Stimulated activated CD4-positive, alpha-beta T cell treated with anti-CD3 and anti-CD28 coated beads, Interleukin-2, amount 100 ng/mL, for 24 hours (primary cell): ENCODE measurements around the gene FRS3.
A peak's percentile ranks its signal among the peaks of the same experiment; 100 is the strongest.
"Not testable (repeated sequence)": the region's sequence is repeated elsewhere in the genome, so short reads cannot be mapped to it uniquely, and the experiment has no call there.

Source experiments
- DNase-seq, 2 donors: peaks; one replicate each; pipeline ENCODE4 v3.0.0-alpha.2; 2020

Gene FRS3, protein sequence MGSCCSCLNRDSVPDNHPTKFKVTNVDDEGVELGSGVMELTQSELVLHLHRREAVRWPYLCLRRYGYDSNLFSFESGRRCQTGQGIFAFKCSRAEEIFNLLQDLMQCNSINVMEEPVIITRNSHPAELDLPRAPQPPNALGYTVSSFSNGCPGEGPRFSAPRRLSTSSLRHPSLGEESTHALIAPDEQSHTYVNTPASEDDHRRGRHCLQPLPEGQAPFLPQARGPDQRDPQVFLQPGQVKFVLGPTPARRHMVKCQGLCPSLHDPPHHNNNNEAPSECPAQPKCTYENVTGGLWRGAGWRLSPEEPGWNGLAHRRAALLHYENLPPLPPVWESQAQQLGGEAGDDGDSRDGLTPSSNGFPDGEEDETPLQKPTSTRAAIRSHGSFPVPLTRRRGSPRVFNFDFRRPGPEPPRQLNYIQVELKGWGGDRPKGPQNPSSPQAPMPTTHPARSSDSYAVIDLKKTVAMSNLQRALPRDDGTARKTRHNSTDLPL

DNA sequence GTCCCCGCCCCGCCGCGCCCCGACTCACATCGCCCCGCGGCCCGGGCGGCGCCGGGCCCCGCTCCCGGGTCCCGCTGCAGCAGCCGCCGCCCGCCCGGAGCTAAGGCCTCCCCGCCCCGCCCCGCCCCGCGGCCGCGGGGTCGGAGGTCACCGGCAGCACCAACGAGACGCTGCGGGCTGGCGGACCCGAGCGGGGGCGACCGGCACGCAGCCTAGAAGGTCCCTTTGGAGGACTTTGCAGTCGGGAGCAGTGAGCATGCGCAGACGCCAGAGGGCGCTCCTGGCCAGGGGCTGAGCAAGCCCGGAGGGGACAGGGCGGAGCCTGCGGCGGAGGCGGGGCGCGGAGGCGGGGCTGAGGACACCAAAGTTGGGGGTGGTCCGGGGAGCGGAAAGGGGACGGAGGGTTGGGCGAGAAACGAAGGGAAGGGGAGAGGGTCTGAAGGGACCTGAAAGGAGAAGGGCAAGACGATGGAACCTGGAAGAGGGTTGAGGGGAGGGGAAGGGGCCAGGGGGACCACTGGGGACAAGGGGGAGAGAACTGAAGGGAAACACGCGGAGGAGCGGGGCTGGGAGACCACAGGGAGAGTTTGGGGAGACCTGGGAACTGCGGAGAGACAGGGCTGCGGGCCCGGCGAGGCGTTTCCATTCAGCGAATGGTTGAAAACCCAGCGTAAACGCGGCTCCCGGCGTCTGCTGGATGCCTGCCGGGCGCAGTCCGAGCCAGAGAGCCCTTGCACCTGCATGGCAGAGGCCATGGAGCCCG is at the start of gene FRS3:
TSS of gene FRS3 (minus strand) at position 113 of the 763 bp plus-strand sequence. CDS start 2,913 bp downstream, outside the sequence.
- DNase-seq: peak; percentile 100

DNA sequence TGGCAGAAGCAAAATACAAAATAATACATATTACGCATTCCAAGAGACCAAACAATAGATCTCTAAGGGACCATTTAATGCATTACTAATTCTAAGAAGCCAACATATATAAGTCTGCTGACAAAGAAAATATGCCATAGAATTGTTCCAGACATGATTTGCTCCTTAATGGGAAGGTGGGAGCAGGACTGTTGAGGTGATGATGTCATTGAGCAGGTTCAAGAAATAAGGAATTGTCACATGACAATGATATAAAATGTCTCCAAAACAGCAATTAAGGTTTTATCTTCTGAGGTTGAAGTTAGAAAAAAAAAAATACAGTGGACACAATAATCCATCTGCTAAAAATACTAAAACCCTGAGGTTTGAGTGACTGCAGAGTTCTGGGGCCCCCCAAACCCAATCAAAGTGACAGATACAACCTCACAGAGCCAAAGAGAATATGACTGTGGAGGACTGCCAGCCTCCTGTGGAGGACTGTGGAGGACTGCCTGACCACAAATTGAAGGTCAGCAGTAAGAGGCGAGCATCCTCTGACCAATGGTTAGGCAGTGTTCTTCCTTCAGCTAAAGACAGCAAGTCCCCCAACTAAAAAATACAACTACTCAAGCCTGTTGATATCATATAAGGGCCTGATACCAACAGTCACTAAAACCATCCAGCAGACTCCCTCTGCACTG is 46.8 kb upstream of the FRS3 start:
- DNase-seq: no peak

DNA sequence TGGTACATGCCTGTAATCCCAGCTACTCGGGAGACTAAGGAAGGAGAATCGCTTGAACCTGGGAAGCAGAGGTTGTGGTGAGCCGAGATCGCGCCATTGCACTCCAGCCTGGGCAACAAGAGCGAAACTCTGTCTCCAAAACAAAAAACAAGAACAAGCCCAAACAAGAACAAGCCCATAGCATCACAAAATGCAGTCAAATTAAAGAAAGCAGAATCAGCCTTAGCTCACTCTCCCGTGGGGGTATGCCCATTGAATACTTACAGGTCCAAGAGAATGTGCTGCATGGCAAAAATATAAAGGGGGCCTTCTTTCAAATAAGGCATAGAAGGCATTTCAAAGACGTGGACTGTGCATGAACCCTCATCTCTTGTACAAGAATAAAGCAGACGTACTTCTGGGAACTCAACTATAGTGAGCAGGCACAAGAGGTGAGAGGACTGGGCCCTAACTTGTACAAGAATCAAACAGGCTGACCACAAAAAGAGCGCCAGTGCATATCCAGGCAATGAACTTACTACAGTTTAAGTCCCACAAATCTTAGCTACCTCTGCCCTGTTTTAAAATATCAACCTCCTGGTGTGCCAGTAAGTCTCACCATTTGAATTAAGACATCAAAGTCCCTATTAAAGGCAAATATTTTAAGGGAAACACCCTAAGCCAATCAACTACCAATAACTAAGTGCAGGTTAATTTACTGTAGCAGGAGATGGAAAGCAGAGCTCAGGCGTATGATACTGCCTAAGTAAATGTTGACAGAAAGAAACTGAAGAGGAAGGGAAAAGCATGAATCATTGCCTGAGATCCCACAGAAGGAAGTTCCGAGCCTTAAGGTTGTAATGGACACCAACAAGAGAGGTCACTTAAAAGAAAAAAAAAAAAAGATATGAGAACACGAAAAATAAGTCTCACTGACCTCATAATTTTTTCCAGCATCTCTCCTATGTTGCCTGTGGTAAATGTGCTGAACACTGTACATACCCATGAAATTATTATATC is 45.2 kb upstream of the FRS3 start:
- no peak for DNase-seq

DNA sequence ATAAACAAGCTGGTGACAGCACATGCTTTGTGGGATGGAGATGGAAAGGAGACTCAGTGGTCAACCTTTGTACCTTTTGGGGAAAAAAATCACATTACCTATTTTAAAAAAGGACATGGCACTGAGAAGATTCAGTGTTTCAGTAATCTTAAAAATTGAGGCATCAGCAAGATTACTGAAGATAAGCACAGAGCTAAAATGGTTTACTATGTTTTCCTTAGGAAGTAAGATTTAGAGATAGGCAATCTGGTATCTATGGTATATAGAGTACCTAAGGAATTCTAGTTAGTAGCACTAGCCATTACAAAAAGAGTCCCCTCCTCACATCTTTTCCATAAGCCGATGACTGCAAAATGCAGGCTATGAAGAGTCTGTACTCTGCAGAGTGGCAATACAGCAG is 43.5 kb upstream of the FRS3 start:
- DNase-seq: no peak

DNA sequence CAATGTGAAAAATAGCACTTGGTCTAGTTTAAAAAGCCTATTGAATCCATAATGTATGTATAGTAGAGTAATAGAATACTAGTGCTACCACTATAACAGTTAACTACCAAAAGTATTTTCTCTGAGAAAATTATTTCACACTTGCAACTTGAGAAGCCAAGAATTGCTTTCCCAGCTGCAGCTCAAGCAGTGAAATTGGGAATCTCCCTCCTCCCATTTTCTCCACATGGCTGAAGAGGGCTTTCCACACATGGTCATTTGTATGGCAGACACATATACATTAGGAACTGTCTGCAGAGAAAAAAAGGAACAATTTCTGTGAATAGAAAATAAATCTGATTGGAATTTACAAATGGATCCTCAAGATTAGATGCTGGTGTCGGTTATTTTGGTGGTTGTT is 42.3 kb upstream of the FRS3 start:
- DNase-seq: no peak

DNA sequence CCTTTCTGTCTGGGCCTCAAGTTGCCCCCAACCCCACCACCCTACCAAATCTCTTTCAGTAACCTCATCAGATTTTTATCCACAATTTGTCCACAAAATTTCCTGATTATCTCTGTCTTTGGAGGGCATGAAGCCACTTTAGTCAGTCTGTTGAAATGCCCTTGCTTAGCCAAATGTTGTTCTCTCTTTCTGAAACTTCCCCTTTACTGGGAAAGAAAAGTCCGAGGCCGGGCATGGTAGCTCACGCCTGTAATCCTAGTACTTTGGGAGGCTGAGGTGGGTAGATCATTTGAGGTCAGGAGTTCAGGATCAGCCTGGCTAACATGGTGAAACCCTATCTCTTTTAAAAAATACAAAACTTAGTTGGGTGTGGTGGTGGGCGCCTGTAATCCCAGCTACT is 41.6 kb upstream of the FRS3 start:
- no peak for DNase-seq

DNA sequence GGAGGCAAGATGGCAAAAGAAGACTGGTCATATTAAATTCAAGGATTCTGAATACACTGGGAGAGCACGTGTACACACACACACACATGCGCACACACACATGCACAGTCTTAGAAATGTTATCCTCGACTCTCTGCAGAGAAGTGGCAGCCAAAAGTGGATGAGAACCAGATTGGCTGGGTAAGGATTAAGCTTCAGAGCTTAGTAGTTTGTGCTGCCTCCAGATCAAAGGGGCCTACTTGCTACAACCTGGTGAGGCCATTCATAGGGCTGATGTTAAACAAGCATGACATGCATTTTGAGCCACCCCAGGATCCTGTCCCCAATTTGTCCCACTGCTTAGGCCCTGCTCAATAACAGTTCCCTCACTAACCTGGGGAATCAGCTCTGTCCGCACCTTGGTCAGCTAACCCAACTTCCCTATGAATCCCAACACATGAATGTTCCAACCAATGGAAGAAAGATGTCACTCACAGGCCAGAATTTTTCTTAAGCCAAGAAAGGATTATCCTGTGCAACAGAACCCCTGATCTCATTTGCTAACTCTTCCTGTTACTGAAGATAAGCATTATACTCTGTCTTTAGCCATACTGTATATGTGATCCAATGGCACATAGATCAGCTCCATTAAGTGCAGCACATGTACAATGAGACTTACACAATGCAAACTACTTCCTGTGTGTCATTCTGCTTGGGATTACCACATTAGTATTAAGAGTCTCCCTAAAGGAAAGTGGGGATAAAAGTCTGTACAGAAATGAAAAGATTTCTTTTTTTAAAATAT is 38.8 kb upstream of the FRS3 start:
- DNase-seq: no peak

DNA sequence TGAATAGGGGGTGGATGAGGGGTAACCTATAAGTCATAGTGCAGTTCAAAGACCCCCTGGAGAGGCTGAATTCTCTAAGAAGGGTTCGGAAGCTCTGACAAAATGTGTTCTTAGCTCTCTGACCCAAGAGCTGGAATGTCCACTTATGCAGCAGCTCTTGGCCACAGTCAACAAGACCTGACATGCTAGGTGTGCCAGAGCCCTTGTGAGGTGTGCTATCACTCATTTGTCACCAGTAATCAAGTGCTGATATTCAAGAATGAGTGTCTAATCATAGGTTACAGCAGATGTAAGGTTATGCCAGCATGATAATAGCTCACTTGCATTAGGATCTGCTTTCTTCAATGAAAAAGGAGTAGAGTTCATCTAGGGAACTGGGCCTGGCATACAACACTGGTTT is 35.9 kb upstream of the FRS3 start:
- DNase-seq: no peak

DNA sequence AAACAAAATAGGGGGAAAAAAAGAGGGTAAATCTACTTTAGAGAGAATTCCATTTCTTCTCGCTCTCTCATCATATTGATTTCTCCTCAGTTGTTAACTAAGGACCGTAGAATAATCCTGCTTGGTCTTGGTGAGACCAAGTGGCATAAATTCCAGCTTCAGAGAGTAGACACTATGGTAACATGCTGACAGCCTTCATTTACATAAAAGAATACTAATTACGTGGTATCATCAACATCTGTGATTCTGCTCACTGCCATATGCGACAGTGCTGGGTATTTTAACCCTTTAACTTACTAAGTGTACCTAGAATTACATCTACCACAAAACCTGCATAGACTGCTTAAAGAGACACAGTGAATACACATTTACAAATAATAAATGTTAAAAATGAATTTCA is 34.9 kb upstream of the FRS3 start:
- DNase-seq: no peak

DNA sequence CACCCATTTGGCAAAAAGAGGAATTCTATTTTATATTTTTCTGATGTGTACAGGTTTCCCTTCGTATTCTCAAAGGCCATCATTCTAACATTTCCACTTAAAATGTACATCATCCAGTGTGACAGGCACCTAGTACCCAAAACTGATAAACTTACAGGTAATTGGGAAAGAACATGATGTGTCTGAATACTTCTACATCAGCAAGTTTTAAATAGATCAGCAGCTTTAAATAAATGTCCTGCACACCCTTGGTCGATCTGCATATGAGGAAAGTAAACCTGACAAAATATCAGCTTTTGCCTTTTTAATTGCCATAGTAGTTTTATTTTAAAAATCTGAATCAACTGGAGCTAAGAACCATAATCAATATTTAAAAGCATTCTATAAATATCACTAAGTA is 34.3 kb upstream of the FRS3 start:
- no peak for DNase-seq

DNA sequence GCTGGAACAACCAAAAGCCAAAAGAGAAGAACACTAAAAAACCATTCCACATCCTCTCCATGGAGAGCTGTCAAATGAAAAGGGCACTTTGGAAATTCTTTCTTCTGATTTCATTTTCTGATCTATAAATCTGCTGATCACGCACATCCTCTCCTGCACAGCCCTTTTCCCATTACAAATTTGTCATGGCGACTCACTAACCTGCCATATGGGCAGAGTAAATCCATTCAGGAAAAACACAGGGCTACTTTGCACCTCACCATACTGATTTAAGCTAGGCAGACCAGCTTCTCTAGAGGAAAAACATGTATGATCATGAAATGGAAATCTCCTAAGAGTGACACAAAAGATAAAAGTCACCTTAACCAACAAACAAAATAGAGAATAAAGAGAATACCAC is 33.8 kb upstream of the FRS3 start:
- DNase-seq: no peak

DNA sequence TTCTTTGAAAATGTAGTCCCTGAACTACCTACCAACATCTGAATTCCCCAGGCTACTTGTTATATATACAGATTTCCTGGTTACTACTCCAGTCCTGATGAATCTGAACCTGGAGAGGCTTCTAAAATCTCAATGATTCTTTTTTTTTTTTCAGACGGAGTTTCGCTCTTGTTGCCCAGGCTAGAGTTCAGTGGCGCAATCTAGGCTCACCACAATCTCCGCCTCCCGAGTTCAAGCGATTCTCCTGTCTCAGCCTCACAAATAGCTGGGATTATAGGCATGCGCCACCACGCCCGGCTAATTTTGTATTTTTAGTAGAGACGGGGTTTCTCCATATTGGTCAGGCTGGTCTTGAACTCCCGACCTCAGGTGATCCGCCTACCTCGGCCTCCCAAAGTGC is 32.2 kb upstream of the FRS3 start:
- DNase-seq: not testable (repeated sequence)

DNA sequence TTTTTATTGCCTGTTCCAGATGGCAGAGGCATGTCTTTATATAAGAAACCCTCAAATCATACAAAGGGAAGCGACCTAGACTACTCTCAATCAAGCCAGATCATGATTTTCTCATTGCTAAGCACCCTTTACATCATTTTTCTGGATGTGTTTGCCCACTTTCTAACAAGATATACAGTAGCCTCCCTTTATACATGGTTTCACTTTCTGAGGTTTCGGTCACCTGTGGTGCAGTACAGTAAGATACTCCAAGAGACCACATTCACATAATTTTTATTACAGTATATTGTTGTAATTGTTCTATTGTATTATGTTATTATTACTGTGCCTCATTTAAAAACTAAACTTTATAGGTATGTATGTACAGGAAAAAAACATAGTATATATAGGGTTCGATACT is 31.4 kb upstream of the FRS3 start:
- DNase-seq: no peak

DNA sequence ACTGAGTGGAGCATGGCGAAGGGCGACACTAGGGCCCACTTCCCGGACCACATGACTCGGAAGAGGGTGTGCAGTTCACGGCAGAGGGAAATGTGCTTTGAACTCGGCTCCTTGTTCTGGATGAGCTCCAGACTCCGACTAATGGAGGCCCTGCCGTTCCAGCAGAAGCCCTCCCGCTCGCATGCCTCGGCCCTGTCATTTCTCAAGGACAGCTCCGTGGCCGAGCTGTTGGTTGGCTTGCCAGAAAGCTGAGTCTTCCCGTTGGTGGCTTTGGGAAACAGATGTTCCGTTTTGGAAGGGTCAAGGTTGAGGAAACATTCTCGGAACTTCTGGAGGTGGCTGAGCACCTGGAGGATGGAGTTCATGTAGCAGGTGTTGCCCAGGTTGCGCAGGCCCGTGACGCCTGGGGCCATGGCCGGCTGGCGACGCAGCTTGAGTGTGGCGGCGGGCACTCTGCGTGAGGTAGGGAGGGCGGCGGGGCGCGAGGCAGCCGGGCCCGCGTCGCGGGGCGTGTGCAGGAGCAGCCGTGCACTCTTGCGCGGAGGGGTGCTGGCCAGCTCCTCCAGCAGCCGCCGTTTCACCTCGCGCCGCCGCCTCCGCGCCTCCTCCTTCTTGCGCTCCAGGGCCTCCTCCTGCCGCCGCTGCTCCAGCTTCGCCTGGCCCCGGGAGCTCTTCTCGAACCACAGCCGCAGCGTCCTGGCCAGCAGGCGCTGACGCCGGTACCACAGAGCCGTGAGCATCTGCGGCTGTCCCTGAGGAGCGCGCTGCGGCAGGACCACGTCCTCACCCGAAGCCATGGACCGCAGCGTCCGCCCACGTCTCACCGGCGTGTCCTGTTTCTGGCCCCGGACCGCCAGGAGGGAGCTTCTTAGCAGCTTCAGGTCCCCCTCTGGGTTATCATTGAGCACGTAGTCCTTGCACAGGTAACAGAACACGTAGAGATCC is 26.4 kb upstream of the FRS3 start:
- no peak for DNase-seq

DNA sequence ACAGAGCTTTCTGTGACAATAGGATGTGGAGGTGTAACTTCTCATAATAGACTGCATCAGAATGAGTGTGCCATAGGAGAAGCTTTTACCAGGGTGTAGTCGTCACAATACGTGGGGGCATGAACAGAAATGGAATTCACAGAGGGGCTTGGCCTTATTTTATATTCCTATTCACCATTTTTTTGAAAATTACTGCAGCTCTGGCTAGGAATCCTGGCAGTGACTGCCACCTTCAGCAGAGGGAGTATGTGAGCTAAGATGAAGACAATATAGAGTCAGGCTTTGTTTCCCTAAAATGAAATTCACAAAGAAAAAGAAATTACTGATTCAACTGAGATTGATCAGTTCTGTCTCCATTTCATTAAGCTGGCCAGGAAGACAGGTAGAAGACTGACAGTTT is 21.7 kb upstream of the FRS3 start:
- no peak for DNase-seq

DNA sequence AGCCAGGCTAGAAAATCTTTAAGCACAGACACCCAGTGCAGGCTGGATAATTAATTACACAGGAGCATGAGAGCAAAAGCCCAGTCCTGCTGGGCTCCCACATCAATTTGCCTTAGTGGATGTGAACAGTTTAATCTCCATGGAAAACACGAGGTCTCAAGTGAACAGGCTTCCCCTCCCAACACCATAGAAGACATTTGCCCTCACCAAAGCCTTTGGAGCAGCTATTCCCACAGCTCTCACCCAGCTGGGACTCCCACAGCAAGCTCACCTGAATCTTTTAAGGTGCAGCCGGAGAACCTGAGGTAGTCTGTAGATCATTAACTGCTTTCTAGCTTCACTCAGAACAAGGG is 19.8 kb upstream of the FRS3 start:
- DNase-seq: no peak

DNA sequence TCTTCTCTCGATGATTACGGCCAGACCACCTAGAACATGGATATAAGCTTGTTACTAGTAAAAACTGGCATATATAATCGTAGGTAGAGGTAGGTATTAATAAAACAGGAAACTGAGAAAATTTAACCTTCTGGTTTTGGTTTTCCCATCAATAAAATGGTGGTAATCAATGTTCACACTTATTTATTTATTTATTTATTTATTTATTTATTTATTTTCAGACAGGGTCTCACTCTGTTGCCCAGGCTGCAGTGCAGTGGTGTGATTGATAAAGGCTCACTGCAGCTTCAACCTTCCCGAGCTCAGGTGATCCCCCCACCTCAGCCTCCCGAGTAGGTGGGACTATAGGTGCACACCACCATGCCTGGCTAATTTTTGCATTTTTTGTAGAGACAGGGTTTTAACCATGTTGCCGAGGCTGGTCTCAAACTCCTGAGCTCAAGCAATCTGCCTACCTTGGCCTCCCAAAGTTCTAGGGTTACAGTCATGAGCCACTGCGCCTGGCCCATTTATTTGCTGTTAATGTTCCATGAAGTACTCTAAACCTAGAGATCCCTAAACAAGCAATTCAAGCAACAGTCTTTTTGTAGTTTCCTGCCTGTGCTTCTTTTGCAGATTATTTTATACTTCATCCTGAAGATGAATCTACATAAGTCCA is 19.3 kb upstream of the FRS3 start:
- no peak for DNase-seq

DNA sequence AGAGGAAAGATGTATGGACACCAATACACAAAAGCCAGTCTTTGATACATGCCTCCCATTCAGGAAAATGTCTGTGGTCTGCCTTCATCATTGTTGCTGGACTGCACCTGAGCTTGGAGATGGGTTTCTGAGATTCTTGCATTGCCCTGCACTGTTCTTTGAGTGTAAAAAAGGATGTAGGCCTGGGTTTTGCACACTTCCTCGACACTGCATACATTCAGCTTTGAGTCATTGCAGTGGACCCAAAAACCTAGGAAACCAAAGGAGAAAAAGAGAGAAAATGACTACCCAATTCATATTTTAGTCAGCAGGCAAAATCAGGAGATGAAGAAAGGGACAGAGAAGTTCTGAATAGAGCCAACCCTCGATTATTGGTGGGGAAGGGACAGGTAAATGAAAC is 16.8 kb upstream of the FRS3 start:
- DNase-seq: no peak

DNA sequence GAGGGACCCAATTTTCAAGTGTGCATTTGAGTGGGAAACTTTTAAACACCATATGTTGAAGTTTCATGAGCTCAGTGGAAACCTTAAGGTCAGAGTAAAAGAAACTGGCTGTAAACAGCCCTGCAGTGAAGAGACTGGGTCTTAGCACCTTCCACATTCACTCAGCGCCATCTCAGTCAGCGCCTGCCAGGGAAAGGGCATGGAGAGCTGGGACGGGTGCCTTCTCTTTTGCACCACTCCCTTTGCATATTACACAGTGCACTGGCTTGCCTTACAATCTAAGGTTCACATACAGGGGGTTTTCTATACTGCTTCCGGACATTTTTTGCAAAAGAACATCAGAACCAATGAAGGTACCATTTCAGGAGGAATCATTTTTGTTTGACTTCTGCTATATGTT is 12.3 kb upstream of the FRS3 start:
- no peak for DNase-seq

DNA sequence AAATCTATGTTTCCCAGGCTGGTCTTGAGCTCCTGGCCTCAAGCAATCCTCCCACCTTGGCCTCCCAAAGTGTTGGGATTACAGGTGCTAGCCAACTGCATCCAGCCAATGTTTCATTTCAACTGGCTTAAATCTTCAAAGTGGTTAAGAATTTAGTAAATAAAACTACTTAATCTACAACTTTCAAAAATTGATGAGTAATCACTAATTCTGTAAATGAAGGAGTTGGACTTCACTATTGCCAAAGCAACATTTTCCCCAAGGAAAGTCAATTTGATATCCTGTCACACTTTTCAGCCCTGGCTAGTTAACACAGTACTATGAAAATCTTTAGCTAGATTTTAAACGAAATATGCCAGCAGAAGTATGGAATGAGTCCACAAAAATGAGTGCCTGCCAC is 11.6 kb upstream of the FRS3 start:
- no peak for DNase-seq
